AG04450 (cell line): ENCODE results near the gene LAMB2. TPM values are rescaled to one million over a fixed set of nuclear protein-coding genes. Genes with fewer than 3 reads are reported as not detected.

Experiments
- CTCF ChIA-PET: fragments of 300-600, 350-600 bp; formaldehyde crosslinking; extraction: SDS; loops from one replicate; lab custom pipeline; 2022; ENCODE audit warnings: antibody characterized with exemption, inconsistent platforms; lab: Charles Lee
- POLR2A ChIA-PET: fragments of 350-600 bp; formaldehyde crosslinking; extraction: SDS; loops from one replicate; lab custom pipeline; 2021; ENCODE audit warnings: antibody characterized with exemption, inconsistent platforms; lab: Yijun Ruan, JAX
- DNase-seq: peaks from one replicate; pipeline ENCODE4 v3.0.0-alpha.2; 2011; ENCODE audit warnings: low read depth, low spot score
- H3K27ac ChIP-seq: one replicate; pipeline ENCODE4 v1.5.1; 2012; ENCODE audit warnings: low read depth, low read length, control low read depth
- H3K27me3 ChIP-seq: one replicate; pipeline ENCODE4 v1.6.0; 2012; ENCODE audit warnings: low read length; ENCODE audit not compliant: control insufficient read depth, insufficient read depth
- H3K4me3 ChIP-seq: 2 replicates; pipeline ENCODE4 v1.5.1; 2011; ENCODE audit warnings: mild to moderate bottlenecking, low read depth, low read length, control low read depth
- H3K9me3 ChIP-seq: 2 replicates; pipeline ENCODE4 v1.5.1; 2012; ENCODE audit warnings: low read length; ENCODE audit not compliant: control insufficient read depth, insufficient read depth
- polyA plus RNA-seq: library from polyadenylated mRNA; depleted of rRNA; stranded (reverse); fragments of >200 nt; gene quantifications from 2 replicates; pipeline ENCODE4 v1.2.3, GENCODE V29; 2011
- TF ChIP-seq, protein P1 (sequence below): IDR thresholded peaks from 2 replicates; pipeline ENCODE4 v1.5.1; 2011; ENCODE audit warnings: low read depth, low read length, control low read depth, inconsistent platforms

The LAMB2 gene
- polyA plus RNA-seq, 1 experiment: 470 TPM

- DNase-seq: no peak
- H3K4me3 ChIP-seq: no peak overlapping the region
- TF ChIP-seq, protein P1, sequence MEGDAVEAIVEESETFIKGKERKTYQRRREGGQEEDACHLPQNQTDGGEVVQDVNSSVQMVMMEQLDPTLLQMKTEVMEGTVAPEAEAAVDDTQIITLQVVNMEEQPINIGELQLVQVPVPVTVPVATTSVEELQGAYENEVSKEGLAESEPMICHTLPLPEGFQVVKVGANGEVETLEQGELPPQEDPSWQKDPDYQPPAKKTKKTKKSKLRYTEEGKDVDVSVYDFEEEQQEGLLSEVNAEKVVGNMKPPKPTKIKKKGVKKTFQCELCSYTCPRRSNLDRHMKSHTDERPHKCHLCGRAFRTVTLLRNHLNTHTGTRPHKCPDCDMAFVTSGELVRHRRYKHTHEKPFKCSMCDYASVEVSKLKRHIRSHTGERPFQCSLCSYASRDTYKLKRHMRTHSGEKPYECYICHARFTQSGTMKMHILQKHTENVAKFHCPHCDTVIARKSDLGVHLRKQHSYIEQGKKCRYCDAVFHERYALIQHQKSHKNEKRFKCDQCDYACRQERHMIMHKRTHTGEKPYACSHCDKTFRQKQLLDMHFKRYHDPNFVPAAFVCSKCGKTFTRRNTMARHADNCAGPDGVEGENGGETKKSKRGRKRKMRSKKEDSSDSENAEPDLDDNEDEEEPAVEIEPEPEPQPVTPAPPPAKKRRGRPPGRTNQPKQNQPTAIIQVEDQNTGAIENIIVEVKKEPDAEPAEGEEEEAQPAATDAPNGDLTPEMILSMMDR: no peak
- no peaks in the 10 kb centered on the region for H3K27me3 ChIP-seq
- ChIA-PET POLR2A (interaction anchor here (0.6 kb wide), 1 partner anchor 279 kb away, joined by 3 read pairs; no protein-coding TSS in a partner anchor), CTCF (interaction anchor here (2.3 kb wide), 1 partner anchor 9 kb away, joined by 9 read pairs; the partner anchor contains the start of gene KLHDC8B)
- H3K27ac ChIP-seq: no peak overlapping the region
- no peaks in the 10 kb centered on the region; the same call in 1 of the 2 replicates for H3K9me3 ChIP-seq
Measured at GRCh38 chr3:49161808-49162530, 29.1 kb upstream of the LAMB2 start.

- no peak for DNase-seq
- CTCF ChIA-PET: interaction anchor here (0.6 to 2.3 kb wide), 2 partner anchors 9 to 376 kb away, joined by 5 to 9 read pairs; partner anchors contain the start of gene KLHDC8B
- POLR2A ChIA-PET: interaction anchor here (1.0 kb wide), 1 partner anchor 268 kb away, joined by 6 read pairs; the partner anchor contains the start of gene NICN1
- no peaks in the 10 kb centered on the region; the same call in 1 of the 2 replicates for H3K9me3 ChIP-seq
- TF ChIP-seq, protein P1: no peak
- H3K27ac ChIP-seq: no peak overlapping the region
- no peak overlapping the region for H3K4me3 ChIP-seq
- H3K27me3 ChIP-seq: no peaks in the 10 kb centered on the region
Measured at GRCh38 chr3:49161197-49161596, 28.3 kb upstream of the LAMB2 start.

GRCh38 chr3:49158792-49159191, 25.9 kb upstream of the LAMB2 start:
- H3K4me3 ChIP-seq: no peak overlapping the region
- no peaks in the 10 kb centered on the region for H3K27me3 ChIP-seq
- TF ChIP-seq, protein P1: no peak
- H3K9me3 ChIP-seq: no peaks in the 10 kb centered on the region; the same call in 1 of the 2 replicates
- CTCF ChIA-PET: no interaction called here
- POLR2A ChIA-PET: interaction anchor here (1.9 kb wide), 1 partner anchor 25 kb away, joined by 12 read pairs; no protein-coding TSS in a partner anchor
- DNase-seq: no peak
- H3K27ac ChIP-seq: no peak overlapping the region

- Histone ChIP-seq H3K9me3 (no peaks in the 10 kb centered on the region; the same call in 1 of the 2 replicates), H3K4me3 (no peak overlapping the region), H3K27ac (no peak overlapping the region), H3K27me3 (no peaks in the 10 kb centered on the region)
- TF ChIP-seq, protein P1: peak; percentile 13; the same call in 1 of the 2 replicates
- POLR2A ChIA-PET: interaction anchor here (0.6 to 1.9 kb wide), 3 partner anchors 25 to 253 kb away, joined by 3 to 12 read pairs (median 3); no protein-coding TSS in a partner anchor
- DNase-seq: no peak
- CTCF ChIA-PET: no interaction called here
Measured at GRCh38 chr3:49158103-49158709, 25.4 kb upstream of the LAMB2 start.
